ENCODE measurements around the gene GALNS.

DNA sequence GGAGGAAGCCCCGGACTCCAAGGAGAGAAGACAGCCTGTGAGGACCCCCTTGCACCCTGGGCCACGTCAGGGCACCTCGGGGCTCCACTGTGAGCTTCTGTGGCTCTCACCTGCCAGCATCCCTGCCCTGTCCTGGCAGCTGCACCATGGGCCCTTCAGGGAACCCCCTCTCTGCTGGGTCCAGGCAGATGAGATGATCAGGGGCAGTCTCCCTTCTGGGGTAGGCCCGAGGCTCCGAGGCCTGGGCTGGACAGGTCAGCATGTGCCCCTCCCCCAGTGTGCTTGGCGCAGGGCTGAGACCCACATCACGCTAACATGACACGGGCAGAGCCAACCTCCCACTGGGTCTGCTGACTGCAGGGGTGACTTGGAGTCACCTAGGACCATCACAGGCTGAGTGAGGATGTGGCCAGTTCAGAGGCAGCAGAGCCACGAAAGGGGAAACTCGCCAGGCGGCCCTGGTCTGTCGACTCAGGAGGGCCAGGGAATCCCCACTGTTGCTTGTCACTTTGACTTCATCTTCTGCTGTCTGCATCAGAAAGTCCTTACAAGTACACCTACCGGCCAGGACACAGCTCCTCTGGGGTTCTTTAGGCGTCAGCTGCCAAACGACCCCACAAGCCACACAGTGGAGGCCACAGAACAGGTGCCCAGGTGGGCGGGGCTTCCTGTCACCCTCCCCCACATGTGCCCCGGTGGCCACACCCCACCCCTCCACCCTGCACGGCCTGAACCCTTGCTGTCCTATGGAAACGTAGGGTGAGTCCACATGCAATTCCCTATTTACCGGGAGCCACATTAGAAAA, 2.2 kb downstream of the GALNS start:
- TF ChIP-seq, protein P1, sequence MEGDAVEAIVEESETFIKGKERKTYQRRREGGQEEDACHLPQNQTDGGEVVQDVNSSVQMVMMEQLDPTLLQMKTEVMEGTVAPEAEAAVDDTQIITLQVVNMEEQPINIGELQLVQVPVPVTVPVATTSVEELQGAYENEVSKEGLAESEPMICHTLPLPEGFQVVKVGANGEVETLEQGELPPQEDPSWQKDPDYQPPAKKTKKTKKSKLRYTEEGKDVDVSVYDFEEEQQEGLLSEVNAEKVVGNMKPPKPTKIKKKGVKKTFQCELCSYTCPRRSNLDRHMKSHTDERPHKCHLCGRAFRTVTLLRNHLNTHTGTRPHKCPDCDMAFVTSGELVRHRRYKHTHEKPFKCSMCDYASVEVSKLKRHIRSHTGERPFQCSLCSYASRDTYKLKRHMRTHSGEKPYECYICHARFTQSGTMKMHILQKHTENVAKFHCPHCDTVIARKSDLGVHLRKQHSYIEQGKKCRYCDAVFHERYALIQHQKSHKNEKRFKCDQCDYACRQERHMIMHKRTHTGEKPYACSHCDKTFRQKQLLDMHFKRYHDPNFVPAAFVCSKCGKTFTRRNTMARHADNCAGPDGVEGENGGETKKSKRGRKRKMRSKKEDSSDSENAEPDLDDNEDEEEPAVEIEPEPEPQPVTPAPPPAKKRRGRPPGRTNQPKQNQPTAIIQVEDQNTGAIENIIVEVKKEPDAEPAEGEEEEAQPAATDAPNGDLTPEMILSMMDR (IDR thresholded peaks at IDR 0.05; ENCODE audit: extremely low read depth in 1 of 2, insufficient read depth in 1 of 2, low read depth in 1 of 2, low read length in 2 of 2) = no peak
- TF ChIP-seq POLR2A (IDR thresholded peaks at IDR 0.05; ENCODE audit: low read depth, low read length) = no peak
- no peak for TF ChIP-seq JUN (IDR thresholded peaks at IDR 0.05; ENCODE audit: borderline replicate concordance, insufficient read depth, insufficient read length, low read depth)
